ENCODE results near the gene ATG7.

- TF ChIP-seq CTCF (IDR thresholded peaks at IDR 0.05; ENCODE audit: insufficient read depth, low read length) = no peak
- no peak for TF ChIP-seq REST (IDR thresholded peaks at IDR 0.05; ENCODE audit: insufficient replicate concordance, low read depth)
- no peak for TF ChIP-seq POLR2AphosphoS5 (IDR thresholded peaks at IDR 0.05; ENCODE audit: low read depth)
- no peak for TF ChIP-seq GABPA (IDR thresholded peaks at IDR 0.05; ENCODE audit: low read depth)
- no peak for TF ChIP-seq SPI1 (IDR thresholded peaks at IDR 0.05; ENCODE audit: borderline replicate concordance, low read depth)
Measured at GRCh38 chr3:11600501-11601282, 328.5 kb downstream of the ATG7 start.

Measured in HL-60 (cell line).